Uterus (tissue), 2 donors: ENCODE results near the gene CXCL6.

Experiments used
- POLR2A ChIP-seq, 2 donors: fragments of 450-650 bp; IDR thresholded peaks; one replicate each; pipeline ENCODE4 v1.6.1; 2016; ENCODE audit warnings: antibody characterized with exemption in 2 of 2, mild to moderate bottlenecking in 1 of 2, moderate library complexity in 1 of 2
- TF ChIP-seq, protein P1 (sequence below), 4 experiments: fragments of 200-600 bp in 2 of 4; fragments of 450-650 bp in 2 of 4; sonication (generic) in 2 of 4; IDR thresholded peaks; one replicate each; pipeline ENCODE4 v1.5.1; 2016 to 2019; ENCODE audit warnings: antibody characterized with exemption in 4 of 4, mild to moderate bottlenecking in 2 of 4, moderate library complexity in 1 of 4

- TF ChIP-seq, protein P1, sequence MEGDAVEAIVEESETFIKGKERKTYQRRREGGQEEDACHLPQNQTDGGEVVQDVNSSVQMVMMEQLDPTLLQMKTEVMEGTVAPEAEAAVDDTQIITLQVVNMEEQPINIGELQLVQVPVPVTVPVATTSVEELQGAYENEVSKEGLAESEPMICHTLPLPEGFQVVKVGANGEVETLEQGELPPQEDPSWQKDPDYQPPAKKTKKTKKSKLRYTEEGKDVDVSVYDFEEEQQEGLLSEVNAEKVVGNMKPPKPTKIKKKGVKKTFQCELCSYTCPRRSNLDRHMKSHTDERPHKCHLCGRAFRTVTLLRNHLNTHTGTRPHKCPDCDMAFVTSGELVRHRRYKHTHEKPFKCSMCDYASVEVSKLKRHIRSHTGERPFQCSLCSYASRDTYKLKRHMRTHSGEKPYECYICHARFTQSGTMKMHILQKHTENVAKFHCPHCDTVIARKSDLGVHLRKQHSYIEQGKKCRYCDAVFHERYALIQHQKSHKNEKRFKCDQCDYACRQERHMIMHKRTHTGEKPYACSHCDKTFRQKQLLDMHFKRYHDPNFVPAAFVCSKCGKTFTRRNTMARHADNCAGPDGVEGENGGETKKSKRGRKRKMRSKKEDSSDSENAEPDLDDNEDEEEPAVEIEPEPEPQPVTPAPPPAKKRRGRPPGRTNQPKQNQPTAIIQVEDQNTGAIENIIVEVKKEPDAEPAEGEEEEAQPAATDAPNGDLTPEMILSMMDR (IDR thresholded peaks at IDR 0.05) = no peak
- no peak for TF ChIP-seq POLR2A (IDR thresholded peaks at IDR 0.05)
These were observed 7.5 kb upstream of the CXCL6 start for GRCh38 chr4:73828956-73829355.
